ENCODE results near the gene PLLP.

The PLLP gene, protein sequence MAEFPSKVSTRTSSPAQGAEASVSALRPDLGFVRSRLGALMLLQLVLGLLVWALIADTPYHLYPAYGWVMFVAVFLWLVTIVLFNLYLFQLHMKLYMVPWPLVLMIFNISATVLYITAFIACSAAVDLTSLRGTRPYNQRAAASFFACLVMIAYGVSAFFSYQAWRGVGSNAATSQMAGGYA

DNA sequence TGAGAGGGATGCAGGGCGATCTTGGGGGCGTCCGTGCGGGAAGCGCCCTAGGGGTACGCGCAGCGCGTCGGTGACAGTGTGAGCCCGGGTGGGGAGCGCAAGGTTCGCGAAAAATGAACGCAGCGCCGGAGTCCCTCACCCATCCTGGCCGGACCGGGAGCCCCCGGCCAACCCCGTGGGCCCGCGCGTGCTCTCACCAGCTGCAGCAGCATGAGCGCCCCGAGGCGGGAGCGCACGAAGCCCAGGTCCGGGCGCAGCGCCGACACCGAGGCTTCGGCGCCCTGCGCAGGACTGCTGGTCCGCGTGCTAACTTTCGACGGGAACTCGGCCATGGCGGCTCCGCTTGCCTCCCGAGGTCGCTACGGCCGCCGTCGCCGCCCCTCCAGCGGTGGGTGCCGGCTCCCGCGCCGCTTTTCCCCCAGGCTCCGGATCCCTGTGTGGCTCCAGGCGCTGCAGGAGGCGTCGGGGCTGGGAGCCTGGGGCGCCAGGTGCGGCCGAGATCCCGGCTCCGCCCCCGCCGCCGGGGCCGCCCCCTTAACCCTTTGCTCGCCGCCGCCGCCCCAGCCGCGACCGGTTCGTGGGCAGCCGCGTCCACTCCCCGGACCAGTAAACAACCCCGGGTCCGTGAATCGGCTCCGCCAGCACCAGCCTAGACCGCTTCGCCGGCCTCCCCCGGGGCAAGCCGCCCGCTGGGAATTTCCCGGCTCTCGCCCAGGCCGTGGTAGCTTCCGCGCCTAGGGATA lies at the start of gene PLLP:
TSS of gene PLLP (minus strand) at position 464 of the 743 bp plus-strand sequence. CDS start at position 332, 132 bp downstream.
- no peak for DNase-seq

DNA sequence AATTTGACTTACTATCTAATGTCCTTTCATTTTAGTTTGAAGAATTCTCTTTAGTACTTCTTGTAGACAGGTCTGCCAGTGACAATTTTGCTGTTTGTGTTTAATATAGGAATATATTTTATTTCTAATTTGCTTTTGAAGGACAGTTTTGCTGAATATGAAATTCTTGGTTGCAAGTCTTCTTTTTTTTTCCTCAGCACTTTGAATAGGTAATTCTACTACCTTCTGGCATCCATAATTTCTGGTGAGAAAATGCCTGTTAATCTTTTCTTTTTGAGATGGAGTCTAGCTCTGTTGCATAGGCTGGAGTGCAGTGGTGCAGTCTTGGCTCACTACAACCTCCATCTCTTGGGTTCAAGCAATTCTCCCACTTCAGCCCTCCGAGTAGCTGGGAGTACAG lies 48.9 kb upstream of the PLLP start:
- DNase-seq: no peak

DNA sequence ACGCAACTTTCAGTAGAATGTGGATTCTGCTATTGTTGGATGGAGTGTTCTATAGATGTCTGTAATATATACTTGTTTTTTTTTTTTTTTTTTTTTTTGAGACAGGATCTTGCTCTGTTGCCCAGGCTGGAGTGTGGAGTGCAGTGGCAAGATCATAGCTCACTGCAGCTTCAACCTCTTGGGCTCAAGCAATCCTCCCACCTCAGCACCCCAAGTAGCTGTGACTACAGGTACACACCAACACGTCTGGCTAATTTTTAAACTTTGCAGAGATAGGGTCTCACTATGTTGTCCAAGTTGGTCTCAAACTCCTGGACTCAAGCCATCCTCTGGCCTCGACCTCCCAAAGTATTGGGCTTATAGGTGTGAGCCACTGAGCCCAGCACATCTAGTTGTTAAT lies 46.9 kb upstream of the PLLP start:
- DNase-seq: no peak

GRCh38 chr16:57329718-57330327 lies 45.4 kb upstream of the PLLP start:
- no peak for DNase-seq

GRCh38 chr16:57325458-57325857 lies 41.0 kb upstream of the PLLP start:
- DNase-seq: no peak

GRCh38 chr16:57324749-57325148 lies 40.3 kb upstream of the PLLP start:
- no peak for DNase-seq

DNA sequence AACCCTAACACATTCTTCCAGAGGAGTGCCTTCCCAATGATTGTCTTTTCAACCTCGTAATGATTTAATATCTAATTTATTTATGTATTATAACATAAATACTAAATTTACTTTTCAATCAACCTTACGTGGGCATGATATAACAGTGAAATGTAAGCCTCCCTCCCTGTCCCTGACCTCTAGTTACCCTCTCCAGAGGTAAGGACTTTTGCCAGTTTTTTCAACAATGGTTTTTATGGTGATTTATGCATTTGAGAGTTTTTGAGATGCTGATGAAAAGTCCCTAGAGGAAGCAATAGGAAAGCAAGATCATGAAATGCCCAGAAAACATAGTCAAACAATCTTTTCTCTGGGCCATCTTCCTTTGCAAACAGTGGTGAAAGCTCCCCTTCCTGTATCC lies 35.2 kb upstream of the PLLP start:
- no peak for DNase-seq

- no peak for DNase-seq
Observed at GRCh38 chr16:57318240-57318970, 33.9 kb upstream of the PLLP start.

DNA sequence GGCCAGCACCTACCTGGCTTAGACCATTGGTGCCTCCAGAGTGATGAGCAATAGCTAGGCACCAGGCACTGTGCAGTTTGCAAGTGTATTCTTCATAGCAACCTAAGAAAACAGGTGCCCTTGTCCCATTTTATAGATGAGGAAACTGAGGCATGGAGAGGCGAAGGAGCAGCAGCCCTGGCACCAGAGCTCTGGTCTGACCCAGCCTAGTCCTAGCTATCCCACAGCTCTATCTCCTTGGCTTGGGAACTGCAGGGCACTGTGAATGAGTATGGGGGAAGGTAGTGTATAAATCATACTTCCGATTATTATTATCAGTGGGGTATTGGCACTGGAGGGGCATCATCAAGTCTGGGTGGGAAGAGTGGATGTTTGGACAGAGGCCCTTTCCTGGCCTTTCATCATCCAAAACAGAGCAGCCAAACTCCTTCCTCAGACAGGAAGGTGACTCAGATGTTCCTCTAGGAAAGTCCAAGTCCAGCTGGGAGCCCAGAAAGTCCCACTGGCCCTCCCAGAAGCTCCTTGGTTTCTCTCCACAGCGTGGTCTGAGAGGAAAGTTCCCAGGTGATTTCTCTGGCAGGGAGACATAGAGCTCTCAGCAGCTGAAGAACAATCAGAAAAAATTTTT lies 32.0 kb upstream of the PLLP start:
- no peak for DNase-seq

DNA sequence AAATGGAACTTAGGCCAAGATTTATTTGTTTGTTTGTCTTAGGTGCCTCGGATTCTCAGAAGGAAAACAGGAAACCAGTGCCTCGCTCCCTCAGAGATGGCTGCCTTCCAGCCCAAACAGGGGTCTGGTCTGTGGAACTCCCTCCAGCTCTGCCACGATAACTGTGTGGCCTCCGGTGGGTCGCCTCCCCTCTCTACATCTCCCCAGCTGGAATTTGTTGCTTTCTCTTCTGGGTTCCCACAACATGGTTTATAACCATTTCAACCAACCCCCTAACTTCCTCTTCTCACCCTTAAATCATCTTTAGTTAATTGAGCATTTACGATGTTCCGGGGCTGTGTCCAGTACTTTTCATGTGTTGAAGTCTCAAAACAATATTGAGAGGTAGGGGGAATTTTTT lies 30.9 kb upstream of the PLLP start:
- DNase-seq: no peak

DNA sequence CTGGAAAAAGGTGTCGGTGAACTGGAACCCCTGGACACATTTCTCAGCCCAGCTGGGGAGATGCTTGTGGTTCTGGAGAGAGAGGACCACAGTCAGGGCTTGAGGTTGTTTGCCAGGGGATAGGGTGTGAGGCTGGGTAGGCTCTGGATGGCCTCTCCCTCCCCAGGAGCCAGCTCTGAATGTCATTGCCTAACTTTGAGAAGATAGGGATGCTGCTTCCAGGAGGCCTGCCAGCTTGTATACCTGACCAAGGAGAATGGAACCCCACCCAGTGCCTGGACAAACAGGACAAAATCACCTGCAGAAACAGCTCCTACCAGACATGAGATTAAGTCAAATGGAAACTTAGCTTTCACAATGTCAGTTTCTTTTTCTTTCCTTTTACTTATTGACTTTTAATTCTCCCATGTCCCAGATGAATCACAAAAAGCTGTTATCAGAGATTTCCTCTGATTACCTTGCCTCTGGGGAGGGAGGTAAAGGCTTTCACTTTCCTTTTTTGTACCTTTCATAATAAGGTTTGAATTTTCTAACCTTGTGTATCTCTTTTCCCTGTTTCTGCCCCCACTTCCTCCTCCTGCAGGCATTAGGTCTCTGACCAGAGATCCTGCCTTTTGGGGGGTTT lies 29.8 kb upstream of the PLLP start:
- no peak for DNase-seq

- no peak for DNase-seq
Observed at GRCh38 chr16:57313509-57313908, 29.0 kb upstream of the PLLP start.

GRCh38 chr16:57310801-57311200 lies 26.3 kb upstream of the PLLP start:
- no peak for DNase-seq

GRCh38 chr16:57308041-57308440 lies 23.6 kb upstream of the PLLP start:
- DNase-seq: no peak

GRCh38 chr16:57307365-57307764 lies 22.9 kb upstream of the PLLP start:
- no peak for DNase-seq

- no peak for DNase-seq
Observed at GRCh38 chr16:57306676-57307341, 22.3 kb upstream of the PLLP start.

GRCh38 chr16:57305159-57305811 lies 20.8 kb upstream of the PLLP start:
- no peak for DNase-seq

DNA sequence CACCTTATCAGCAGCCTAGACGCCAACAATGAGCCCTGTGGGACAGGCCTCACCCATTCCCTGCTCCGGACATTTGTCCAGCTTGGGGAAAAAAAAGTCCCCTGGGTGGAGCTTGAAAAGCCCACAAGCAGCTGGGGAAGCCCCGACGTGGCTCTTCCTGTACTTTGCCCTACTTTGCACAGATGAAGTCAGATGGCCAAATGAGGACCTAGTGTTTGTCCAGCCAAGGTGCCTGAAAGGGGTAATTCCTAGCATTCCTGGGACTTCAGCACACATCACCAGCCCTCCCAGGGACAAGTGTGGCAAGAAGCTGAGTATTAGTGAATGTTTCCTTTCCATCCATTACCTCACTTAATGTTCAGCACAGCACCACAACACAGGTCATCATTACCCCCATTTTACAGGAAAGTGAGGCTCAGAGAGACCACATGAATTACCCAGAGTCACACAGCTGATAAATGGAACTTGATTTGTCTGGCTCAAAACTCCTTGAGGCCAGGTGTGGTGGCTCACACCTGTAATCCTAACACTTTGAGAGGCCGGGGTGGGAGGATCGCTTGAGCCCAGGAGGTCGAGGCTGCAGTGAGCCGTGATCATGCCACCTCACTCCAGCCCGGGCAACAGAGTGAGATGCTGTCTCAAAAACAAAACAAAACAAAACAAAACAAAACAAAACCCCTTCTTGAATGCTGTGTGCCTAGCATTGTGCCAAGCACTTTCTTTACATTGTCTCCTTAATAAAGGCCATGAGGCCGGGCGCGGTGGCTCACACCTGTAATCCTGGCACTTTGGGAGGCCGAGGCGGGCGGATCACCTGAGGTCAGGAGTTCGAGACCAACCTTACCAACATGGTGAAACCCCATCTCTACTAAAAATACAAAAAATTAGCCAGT lies 19.9 kb upstream of the PLLP start:
- DNase-seq: no peak

GRCh38 chr16:57303910-57304168 lies 19.4 kb upstream of the PLLP start:
- DNase-seq: no peak

DNA sequence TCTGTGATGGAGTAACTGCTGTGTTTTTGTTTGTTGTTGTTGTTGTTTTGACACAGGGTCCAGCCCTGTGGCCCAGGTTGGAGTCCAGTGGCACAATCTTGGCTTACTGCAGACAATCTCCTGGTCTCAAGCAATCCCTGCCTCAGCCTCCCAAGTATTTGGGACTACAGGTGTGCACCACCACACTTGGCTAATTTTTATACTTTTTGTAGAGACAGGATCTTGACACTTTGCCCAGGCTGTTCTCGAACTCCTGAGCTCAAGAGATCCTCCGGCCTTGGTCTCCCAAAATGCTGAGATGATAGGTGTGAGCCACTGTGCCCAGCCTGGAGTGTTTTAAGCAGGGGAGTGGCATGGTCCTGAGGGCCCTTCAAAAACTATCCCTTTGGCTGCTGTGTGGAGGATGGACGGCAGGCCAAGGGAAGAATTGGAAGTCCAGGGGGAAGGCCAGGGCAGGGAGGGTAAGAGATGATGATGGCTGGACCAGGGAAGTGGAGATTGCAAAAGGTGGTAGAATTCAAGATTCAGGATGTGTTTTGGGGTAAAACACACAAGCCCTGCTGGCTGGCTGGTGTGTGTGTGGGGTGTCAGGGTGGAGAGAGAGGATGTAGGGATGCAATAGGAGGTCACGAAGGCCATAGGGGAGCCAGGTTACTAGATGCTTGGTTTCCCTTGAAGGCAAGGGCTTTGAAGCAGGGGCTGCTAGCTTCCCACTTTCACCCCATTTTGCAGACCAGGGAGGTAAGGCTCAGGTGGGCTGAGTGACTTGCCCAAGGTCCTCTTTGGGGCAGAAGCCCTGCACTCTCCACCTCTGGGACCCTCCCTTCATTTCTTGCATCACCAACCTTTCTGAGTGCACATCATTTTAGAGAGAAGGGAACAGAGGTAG lies 18.8 kb upstream of the PLLP start:
- no peak for DNase-seq
